NCI-H748 (cell line): Measurements from ENCODE around the gene TANC1.

Source experiments
- DNase-seq: peaks from one replicate; lab custom pipeline; 2025; ENCODE audit not compliant: unreplicated experiment; lab: John Stamatoyannopoulos, UW

The TANC1 gene

DNA sequence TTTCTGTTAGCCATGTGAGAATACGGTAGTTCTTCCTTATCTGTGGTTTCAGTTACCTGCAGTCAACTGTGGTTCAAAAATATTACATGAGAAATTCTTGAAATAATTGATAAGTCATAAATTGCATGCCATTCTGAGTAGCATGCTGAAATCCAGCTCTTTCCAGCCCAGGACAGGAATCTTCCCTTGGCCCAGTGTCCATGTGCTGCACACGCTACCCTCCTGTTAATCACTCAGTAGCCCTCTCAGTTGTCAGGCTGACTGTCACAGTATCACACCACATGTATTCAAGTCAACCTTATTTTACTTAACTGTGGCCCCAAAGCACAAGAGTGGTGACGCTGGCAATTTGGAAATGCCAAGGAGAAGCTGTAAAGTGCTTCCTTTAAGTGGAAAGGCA lies 141.1 kb downstream of the TANC1 start:
- no peak for DNase-seq

- DNase-seq = no peak
Observed at GRCh38 chr2:159110784-159111183, 142.3 kb downstream of the TANC1 start.

DNA sequence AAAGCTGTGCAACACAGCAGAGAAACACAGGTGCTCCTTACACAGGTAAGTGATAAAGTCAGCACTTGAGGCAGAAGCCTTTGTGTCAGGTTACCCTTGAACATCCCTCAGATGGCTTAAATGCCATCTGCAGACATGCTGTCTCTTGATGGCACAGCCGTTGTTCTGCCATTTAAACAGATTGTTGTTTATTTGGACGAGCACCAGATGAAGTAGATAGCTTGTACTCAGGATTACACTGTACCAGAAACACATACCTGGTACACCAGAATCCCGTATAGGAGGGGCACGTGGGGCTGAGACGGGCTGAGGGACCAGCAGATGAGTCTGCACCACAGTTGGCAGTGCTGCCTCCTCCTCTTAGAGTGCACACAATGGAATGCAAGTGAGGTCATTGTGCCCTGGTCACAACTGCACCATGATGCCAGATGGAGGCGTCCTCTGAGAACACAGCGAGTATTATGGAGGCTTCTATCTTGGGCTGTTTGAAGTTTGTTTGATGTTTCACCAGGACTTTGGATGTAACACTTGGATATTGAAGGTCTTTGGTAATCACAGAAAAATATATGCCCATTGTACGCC lies 143.0 kb downstream of the TANC1 start:
- peak; percentile 33 for DNase-seq

DNA sequence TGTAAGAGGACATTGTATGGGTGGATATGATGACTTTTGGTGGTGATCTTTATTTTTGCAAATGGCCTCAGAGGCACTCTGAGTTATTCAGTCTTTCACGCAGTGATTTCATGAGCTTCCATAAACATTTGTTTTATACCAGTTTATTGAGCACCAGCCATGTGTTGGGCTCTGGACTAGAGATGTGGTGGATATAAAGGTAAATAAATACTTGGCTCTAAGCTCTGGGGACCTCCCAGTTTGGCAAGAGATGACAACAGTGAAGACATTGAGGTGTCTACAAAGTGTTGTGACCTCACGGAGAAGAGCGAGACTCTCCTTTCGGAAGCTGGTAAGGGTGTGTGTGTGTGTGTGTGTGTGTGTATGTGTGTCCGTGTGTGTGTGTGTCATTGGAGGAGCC lies 146.4 kb downstream of the TANC1 start:
- DNase-seq = no peak

DNA sequence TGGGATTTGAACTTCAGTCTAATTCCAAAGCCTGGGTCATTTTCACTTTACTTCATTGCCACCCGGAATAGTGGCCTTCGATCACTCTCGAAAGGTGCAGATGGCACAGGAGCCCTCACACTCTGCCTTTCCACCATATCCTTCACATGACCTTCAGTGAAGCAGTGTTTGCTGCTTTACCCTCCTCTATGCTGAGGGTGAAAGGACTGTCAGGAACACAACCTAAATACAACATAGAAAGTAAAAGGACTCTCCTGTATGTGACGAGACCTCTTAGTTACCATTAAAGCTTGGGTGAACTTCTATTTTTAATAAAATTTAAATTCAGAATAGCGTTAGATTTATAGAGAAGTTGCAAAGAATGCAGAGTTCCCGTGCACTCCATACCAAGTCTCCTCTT lies 148.5 kb downstream of the TANC1 start:
- no peak for DNase-seq

DNA sequence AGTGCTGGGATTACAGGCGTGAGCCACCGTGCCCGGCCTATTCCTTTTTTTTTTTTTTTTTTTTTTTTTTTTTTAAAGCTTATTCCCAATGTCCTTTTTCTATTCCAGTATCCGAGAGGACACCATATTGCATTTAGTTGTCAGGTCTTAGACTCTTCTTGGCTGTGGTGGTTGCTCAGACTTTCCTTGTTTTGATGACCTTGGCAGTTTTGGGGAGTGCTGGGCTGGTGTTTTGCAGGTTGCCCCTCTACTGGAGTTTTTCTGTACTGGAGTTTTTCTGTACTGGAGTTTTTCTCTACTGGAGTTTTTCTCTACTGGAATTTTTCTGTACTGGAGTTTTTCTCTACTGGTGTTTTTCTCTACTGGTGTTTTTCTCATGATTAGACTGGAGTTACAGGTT lies 149.2 kb downstream of the TANC1 start:
- no peak for DNase-seq

DNA sequence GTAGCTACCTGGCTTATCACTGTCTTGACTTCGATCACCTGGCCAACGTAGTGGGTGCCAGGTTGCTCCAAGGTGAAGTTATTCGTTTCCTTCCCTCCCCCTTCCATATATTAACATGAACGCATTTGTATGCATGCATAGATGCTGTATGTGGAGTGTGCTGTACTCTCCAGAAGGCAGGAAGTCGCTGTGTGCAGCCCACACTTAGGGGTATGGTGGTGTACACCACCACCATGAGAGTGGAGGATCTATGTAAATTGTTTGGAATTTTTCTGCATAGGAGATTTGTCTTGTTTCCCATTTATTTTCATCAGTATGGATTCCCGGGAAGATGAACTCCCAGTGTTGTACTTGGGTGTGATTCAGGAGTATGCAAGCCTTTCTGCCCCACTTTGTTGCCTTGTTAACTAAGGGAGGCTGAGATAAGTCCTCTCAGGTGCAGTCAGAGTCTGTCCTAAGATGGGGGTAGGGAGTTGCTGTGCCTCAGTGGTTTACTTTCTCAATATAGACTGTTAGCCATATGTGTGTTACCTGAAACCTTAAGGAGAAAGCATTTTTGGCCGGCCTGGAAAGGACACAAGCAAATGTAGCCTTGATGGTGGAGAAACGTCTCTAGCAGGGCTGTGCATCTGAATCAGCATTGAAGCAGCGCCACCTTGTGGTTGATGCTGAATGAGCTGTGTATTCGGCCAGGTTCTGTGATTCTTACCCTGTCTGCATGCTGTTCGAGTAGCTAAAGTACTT lies 149.8 kb downstream of the TANC1 start:
- DNase-seq = peak; percentile 79

DNA sequence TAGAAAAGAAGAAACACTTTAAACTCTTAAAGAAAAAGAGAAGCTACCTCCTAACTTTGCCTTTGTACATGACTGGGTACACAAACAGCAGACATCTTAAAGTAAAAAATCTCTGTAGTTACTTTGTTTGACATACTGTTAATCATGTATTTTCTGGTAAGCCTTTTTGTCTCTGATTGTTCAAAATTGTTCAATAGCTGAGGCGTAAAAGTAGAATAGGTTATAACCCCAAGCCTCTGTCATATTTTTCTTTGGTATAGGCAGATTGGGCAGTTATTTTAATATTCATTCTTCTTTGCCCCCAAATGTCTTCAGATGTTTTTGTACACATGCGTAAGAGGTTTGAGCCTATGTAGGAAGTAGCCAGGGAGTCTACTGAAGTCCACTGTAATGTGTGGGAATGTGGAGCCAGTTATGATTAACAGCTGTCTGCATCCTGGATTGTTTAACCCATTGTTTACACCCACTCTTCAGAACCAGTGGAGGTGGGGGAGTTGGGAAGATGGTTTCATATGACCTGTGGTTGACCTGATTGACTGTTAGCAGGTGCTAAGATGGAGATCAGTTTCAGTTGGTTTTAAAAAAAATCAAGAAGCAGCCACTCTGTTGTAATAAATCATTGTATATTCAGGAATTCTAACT lies 150.5 kb downstream of the TANC1 start:
- DNase-seq = no peak

- DNase-seq = no peak
Observed at GRCh38 chr2:159119652-159120257, 151.3 kb downstream of the TANC1 start.

GRCh38 chr2:159123786-159124185 lies 155.3 kb downstream of the TANC1 start:
- no peak for DNase-seq

GRCh38 chr2:159124441-159124911 lies 156.0 kb downstream of the TANC1 start:
- DNase-seq = no peak

DNA sequence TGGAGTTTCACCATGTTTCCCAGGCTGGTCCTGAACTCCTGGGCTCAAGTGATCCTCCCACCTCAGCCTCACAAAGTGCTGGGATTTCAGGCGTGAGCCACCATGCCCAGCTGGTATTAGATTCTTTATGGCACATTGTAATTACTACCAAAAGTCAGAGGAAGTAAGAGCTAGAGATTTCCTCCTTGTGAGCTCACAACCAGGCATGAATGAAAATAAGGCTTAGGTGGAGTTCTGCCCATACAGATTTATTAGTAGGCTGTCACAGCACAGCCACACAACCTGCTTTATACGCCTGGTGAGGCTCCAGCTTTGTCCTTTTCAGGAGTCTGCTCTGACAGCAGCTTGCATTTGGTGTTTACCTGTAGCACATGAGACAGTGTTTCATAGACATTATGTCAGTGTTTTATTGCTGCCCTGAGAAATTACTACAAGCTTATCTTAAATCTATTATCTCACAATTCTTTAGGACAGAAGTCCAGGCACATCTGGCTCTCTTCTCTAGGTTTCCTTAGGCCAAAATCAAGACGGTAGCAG lies 156.6 kb downstream of the TANC1 start:
- no peak for DNase-seq

- DNase-seq = no peak
Observed at GRCh38 chr2:159125858-159126257, 157.4 kb downstream of the TANC1 start.

GRCh38 chr2:159126432-159127022 lies 158.1 kb downstream of the TANC1 start:
- DNase-seq = no peak

DNA sequence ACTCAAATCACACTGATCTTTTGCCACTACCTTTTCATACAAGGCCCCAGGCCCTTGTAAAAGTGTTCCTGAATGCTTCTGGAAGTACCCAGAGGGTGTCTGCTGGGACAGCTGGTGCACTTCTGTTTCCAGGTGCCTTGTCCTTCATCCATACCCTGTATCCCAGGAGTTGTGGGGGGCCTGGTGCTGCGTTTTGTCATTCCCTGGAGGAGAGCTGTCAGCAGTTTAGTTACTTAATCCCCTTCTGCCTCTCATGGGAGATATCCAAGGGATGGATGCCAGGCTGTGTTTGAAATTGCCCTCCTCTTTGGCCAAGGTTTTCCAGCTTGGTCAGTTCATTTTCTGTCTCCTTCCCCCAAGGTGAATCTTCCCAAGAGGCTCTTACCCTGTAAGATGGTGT lies 159.8 kb downstream of the TANC1 start:
- DNase-seq = no peak

DNA sequence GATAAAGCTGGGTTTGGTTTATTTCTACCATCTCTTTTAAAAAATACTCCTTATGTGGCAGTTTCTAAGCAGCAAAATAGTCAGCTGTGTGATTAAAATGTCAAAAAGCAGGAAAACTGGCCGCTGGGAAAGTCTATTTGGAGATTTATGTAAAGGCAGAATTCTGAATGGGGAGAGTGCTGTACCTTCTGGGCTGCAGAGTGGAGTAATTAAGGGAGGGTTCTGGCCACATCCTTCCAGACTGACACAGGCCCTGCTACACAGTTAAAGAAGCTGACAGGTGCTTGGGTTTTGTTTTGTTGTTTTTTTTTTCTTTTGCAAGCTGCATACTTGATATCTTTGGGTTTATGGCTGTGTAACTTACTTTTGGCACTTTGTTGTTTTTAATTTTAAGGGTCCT lies 160.8 kb downstream of the TANC1 start:
- no peak for DNase-seq

DNA sequence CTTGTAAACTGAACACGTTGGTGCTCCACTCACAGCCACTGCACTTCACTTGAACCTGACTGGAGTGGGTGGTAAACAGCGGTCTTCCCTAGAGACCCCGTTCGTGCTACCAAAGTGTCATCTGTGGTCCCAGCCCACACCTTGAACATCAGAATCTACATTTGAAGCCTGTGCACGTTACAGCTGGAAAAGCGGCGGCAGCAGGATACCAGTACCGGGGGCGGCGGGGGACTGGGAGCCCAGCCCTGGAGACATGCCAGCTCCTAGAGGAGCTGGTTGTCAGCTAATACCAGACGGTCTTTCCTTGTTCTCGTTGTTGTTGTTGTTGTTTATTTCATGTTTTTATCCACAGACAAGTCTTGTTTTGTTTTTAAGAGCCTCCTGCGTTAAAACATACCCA lies 161.4 kb downstream of the TANC1 start:
- no peak for DNase-seq

DNA sequence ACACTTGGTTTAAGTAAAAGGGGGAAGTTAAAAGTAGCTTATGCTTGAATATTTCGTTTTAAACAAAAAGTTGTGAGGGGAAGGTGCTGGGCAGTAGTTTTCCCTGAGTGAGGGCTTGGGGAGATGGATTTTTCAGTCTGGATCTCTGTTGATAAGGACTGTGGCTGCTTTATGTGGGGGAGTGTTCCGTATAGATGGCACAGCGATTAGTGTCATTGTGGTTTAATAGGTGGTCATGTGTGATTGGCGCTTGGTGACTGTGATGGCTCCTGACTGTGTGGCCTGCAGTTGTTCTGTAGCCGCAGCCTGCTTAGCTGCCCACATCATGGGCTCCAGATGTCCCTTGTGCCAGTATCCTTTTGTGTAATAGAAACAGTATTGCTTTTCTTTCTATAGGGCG lies 161.9 kb downstream of the TANC1 start:
- no peak for DNase-seq

- DNase-seq = no peak
Observed at GRCh38 chr2:159131267-159131913, 162.9 kb downstream of the TANC1 start.

- DNase-seq = no peak
Observed at GRCh38 chr2:159131914-159132281, 163.5 kb downstream of the TANC1 start.

DNA sequence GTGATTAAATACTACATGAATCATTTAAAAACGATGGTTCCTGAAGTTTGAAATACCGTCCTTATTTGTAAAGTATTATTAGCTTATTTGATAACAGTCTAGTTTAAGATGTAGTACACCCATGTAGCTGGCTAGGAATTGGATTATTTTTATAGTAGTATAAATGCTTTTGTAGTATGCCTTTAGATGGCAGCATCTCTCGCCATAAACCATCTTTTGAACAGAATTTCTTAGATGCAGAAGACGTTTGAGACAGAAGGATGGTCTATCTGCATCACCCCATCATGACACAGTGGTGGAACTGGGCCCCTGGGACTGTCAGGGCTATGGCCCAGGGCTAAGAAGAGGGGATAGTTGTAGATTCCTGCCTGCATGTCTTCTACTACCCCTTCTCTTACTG lies 165.4 kb downstream of the TANC1 start:
- peak; percentile 10 for DNase-seq
